Measurements from ENCODE around the gene CLDN4.

DNA sequence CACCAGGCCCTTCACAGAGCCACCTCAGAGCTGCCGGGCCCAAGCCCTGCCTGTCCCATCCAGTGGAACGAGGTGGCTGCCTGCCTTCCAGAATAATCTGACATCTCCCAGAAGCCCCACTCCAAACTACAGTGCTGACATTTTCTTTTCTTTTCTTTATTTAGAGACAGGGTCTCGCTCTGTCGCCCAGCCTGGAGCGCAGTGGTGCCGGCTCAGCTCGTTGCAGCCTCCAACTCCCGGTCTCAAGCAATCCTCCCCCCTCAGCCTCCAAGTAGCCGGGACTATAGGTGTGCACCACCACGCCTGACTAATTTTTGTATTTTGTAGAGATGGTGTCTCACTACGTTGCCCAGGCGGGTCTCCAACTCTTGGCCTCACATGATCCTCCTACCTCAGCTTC, 30.5 kb downstream of the CLDN4 start:
- TF ChIP-seq FOXJ2 (tag; IDR thresholded peaks at IDR 0.05) (no peak), CBX2 (IDR thresholded peaks at IDR 0.05; ENCODE audit: insufficient read depth, low read length, poor library complexity, severe bottlenecking) (no peak), ZSCAN32 (CRISPR knock-in tag; IDR thresholded peaks at IDR 0.05) (no peak), TCF7 (IDR thresholded peaks at IDR 0.05; ENCODE audit: borderline replicate concordance) (no peak), POLR2AphosphoS5 (IDR thresholded peaks at IDR 0.05; ENCODE audit: control insufficient read depth, insufficient read depth, low read depth, low read length) (no peak), BHLHE40 (IDR thresholded peaks at IDR 0.05; ENCODE audit: low read length) (no peak), ZC3H8 (IDR thresholded peaks at IDR 0.05) (no peak), POLR2A (conservative IDR thresholded peaks at IDR 0.05) (no peak), FOXP1 (CRISPR knock-in tag; IDR thresholded peaks at IDR 0.05) (no peak)
- TF ChIP-seq, protein P1, sequence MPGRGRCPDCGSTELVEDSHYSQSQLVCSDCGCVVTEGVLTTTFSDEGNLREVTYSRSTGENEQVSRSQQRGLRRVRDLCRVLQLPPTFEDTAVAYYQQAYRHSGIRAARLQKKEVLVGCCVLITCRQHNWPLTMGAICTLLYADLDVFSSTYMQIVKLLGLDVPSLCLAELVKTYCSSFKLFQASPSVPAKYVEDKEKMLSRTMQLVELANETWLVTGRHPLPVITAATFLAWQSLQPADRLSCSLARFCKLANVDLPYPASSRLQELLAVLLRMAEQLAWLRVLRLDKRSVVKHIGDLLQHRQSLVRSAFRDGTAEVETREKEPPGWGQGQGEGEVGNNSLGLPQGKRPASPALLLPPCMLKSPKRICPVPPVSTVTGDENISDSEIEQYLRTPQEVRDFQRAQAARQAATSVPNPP (IDR thresholded peaks at IDR 0.05; ENCODE audit: borderline replicate concordance, insufficient read depth, insufficient read length), result no peak
- TF ChIP-seq, protein P2, sequence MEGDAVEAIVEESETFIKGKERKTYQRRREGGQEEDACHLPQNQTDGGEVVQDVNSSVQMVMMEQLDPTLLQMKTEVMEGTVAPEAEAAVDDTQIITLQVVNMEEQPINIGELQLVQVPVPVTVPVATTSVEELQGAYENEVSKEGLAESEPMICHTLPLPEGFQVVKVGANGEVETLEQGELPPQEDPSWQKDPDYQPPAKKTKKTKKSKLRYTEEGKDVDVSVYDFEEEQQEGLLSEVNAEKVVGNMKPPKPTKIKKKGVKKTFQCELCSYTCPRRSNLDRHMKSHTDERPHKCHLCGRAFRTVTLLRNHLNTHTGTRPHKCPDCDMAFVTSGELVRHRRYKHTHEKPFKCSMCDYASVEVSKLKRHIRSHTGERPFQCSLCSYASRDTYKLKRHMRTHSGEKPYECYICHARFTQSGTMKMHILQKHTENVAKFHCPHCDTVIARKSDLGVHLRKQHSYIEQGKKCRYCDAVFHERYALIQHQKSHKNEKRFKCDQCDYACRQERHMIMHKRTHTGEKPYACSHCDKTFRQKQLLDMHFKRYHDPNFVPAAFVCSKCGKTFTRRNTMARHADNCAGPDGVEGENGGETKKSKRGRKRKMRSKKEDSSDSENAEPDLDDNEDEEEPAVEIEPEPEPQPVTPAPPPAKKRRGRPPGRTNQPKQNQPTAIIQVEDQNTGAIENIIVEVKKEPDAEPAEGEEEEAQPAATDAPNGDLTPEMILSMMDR (IDR thresholded peaks at IDR 0.05 in 2 of 3, conservative IDR thresholded peaks at IDR 0.05 in 1 of 3; ENCODE audit: insufficient read depth in 2 of 3, low read depth in 1 of 3, low read length in 3 of 3), result no peak

All from K562 (cell line).